IPS-18a (cell line): ENCODE measurements around the gene CLEC7A.

Experiments used
- H3K27ac ChIP-seq: one replicate; pipeline ENCODE4 v1.5.1; 2013; ENCODE audit warnings: low read length
- H3K27me3 ChIP-seq: one replicate; pipeline ENCODE4 v1.6.1; 2013; ENCODE audit warnings: mild to moderate bottlenecking, low read length; ENCODE audit not compliant: control insufficient read depth, insufficient read depth
- H3K36me3 ChIP-seq: one replicate; pipeline ENCODE4 v1.6.1; 2013; ENCODE audit warnings: low read depth, low read length; ENCODE audit not compliant: control insufficient read depth
- H3K4me1 ChIP-seq: one replicate; pipeline ENCODE4 v1.6.1; 2013; ENCODE audit warnings: low read depth, low read length; ENCODE audit not compliant: control insufficient read depth
- H3K4me3 ChIP-seq: one replicate; pipeline ENCODE4 v1.5.1; 2013; ENCODE audit warnings: low read length
- H3K9ac ChIP-seq: one replicate; pipeline ENCODE4 v1.6.1; 2013; ENCODE audit warnings: mild to moderate bottlenecking, low read length, moderate library complexity
- H3K9me3 ChIP-seq: one replicate; pipeline ENCODE4 v1.6.1; 2013; ENCODE audit warnings: low read depth, low read length; ENCODE audit not compliant: control insufficient read depth

The CLEC7A gene

GRCh38 chr12:10160617-10161385 lies 30.8 kb upstream of the CLEC7A start:
- Histone ChIP-seq H3K27ac (no peak overlapping the region), H3K9ac (no peak overlapping the region), H3K27me3 (no peaks in the 10 kb centered on the region), H3K9me3 (no peaks in the 10 kb centered on the region), H3K4me1 (no peaks in the 10 kb centered on the region), H3K36me3 (no peaks in the 10 kb centered on the region), H3K4me3 (no peak overlapping the region)

GRCh38 chr12:10159280-10159679 lies 29.3 kb upstream of the CLEC7A start:
- Histone ChIP-seq H3K27me3 (no peaks in the 10 kb centered on the region), H3K9me3 (no peaks in the 10 kb centered on the region), H3K9ac (no peak overlapping the region), H3K27ac (no peak overlapping the region), H3K4me3 (no peak overlapping the region), H3K4me1 (no peaks in the 10 kb centered on the region), H3K36me3 (no peaks in the 10 kb centered on the region)

- H3K9ac ChIP-seq, result no peak overlapping the region
These were observed 28.4 kb upstream of the CLEC7A start for GRCh38 chr12:10158406-10158805.

GRCh38 chr12:10155966-10156365 lies 26.0 kb upstream of the CLEC7A start:
- H3K27me3 ChIP-seq, result no peaks in the 10 kb centered on the region
- H3K27ac ChIP-seq, result no peak overlapping the region
- H3K9me3 ChIP-seq, result no peaks in the 10 kb centered on the region
- no peaks in the 10 kb centered on the region for H3K36me3 ChIP-seq
- no peak overlapping the region for H3K9ac ChIP-seq
- H3K4me3 ChIP-seq, result no peak overlapping the region
- no peaks in the 10 kb centered on the region for H3K4me1 ChIP-seq

More at GRCh38 chr12:10158406-10158805, 28.4 kb upstream of the CLEC7A start:
- Histone ChIP-seq H3K36me3 (no peaks in the 10 kb centered on the region), H3K9me3 (no peaks in the 10 kb centered on the region), H3K27me3 (no peaks in the 10 kb centered on the region), H3K27ac (no peak overlapping the region), H3K4me3 (no peak overlapping the region), H3K4me1 (no peaks in the 10 kb centered on the region)

- no peaks in the 10 kb centered on the region for H3K36me3 ChIP-seq
- H3K27me3 ChIP-seq, result no peaks in the 10 kb centered on the region
- no peaks in the 10 kb centered on the region for H3K9me3 ChIP-seq
- H3K4me3 ChIP-seq, result peak overlapping the region; percentile 63
- H3K27ac ChIP-seq, result no peak overlapping the region
- H3K9ac ChIP-seq, result peak overlapping the region; percentile 74
- H3K4me1 ChIP-seq, result no peaks in the 10 kb centered on the region
These were observed 24.1 kb upstream of the CLEC7A start for GRCh38 chr12:10154145-10154496.

- no peaks in the 10 kb centered on the region for H3K9me3 ChIP-seq
- H3K36me3 ChIP-seq, result no peaks in the 10 kb centered on the region
- H3K27me3 ChIP-seq, result no peaks in the 10 kb centered on the region
- no peak overlapping the region for H3K27ac ChIP-seq
- no peaks in the 10 kb centered on the region for H3K4me1 ChIP-seq
- peak overlapping the region; percentile 74 for H3K9ac ChIP-seq
- H3K4me3 ChIP-seq, result peak overlapping the region; percentile 63
These were observed 23.5 kb upstream of the CLEC7A start for GRCh38 chr12:10153271-10154144.

- Histone ChIP-seq H3K4me3 (no peak overlapping the region), H3K36me3 (no peaks in the 10 kb centered on the region), H3K4me1 (no peaks in the 10 kb centered on the region), H3K9me3 (no peaks in the 10 kb centered on the region), H3K27ac (no peak overlapping the region), H3K9ac (no peak overlapping the region), H3K27me3 (no peaks in the 10 kb centered on the region)
These were observed 21.6 kb upstream of the CLEC7A start for GRCh38 chr12:10151621-10152020.

- Histone ChIP-seq H3K36me3 (no peaks in the 10 kb centered on the region), H3K9ac (no peak overlapping the region), H3K4me3 (no peak overlapping the region), H3K4me1 (no peaks in the 10 kb centered on the region), H3K27ac (no peak overlapping the region), H3K9me3 (no peaks in the 10 kb centered on the region), H3K27me3 (no peaks in the 10 kb centered on the region)
These were observed 17.9 kb upstream of the CLEC7A start for GRCh38 chr12:10147714-10148403.

GRCh38 chr12:10142976-10143589 lies 13.1 kb upstream of the CLEC7A start:
- Histone ChIP-seq H3K9me3 (no peaks in the 10 kb centered on the region), H3K4me3 (no peak overlapping the region), H3K27ac (no peak overlapping the region), H3K36me3 (no peaks in the 10 kb centered on the region), H3K9ac (no peak overlapping the region), H3K4me1 (no peaks in the 10 kb centered on the region), H3K27me3 (no peaks in the 10 kb centered on the region)

GRCh38 chr12:10140001-10140400 lies 10.0 kb upstream of the CLEC7A start:
- Histone ChIP-seq H3K9me3 (no peaks in the 10 kb centered on the region), H3K4me1 (no peaks in the 10 kb centered on the region), H3K36me3 (no peaks in the 10 kb centered on the region), H3K27ac (no peak overlapping the region), H3K27me3 (no peaks in the 10 kb centered on the region), H3K9ac (no peak overlapping the region), H3K4me3 (no peak overlapping the region)

GRCh38 chr12:10136637-10137205 lies 6.7 kb upstream of the CLEC7A start:
- no peak overlapping the region for H3K4me3 ChIP-seq
- H3K27me3 ChIP-seq, result no peaks in the 10 kb centered on the region
- no peaks in the 10 kb centered on the region for H3K36me3 ChIP-seq
- no peak overlapping the region for H3K27ac ChIP-seq
- peaks cover 16% of the 10 kb centered on the region for H3K4me1 ChIP-seq
- H3K9me3 ChIP-seq, result no peaks in the 10 kb centered on the region
- no peak overlapping the region for H3K9ac ChIP-seq
